Measurements from ENCODE around the gene CHRNA4. TPM values are rescaled to one million over a fixed set of nuclear protein-coding genes. Genes with fewer than 3 reads are reported as not detected.

Gene CHRNA4
- total RNA-seq, 3 donors from 2014 or later = not detected

GRCh38 chr20:63398744-63399514, 37.8 kb upstream of the CHRNA4 start:
- no peaks in the 10 kb centered on the region for H3K36me3 ChIP-seq (ENCODE audit: low read depth)
- no peaks in the 10 kb centered on the region for H3K9me3 ChIP-seq
- no peak overlapping the region for H3K4me3 ChIP-seq
- intact Hi-C loops (cut with DNase I, micrococcal nuclease) = no loop called here
- DNase-seq (no peak), ATAC-seq (no peak)
- H3K4me1 ChIP-seq (ENCODE audit: low read depth) = no peaks in the 10 kb centered on the region
- no peak for TF ChIP-seq CTCF (IDR thresholded peaks at IDR 0.05)

GRCh38 chr20:63397946-63398450, 36.8 kb upstream of the CHRNA4 start:
- Histone ChIP-seq H3K4me1 (ENCODE audit: low read depth) (no peaks in the 10 kb centered on the region), H3K4me3 (no peak overlapping the region), H3K36me3 (ENCODE audit: low read depth) (no peaks in the 10 kb centered on the region), H3K9me3 (no peaks in the 10 kb centered on the region)
- ATAC-seq = no peak
- no peak for TF ChIP-seq CTCF (IDR thresholded peaks at IDR 0.05)
- no peak for DNase-seq
- intact Hi-C loops (cut with DNase I, micrococcal nuclease) = no loop called here

GRCh38 chr20:63397155-63397843, 36.1 kb upstream of the CHRNA4 start:
- DNase-seq = no peak
- Histone ChIP-seq H3K9me3 (no peaks in the 10 kb centered on the region), H3K4me1 (ENCODE audit: low read depth) (no peaks in the 10 kb centered on the region), H3K36me3 (ENCODE audit: low read depth) (no peaks in the 10 kb centered on the region), H3K4me3 (no peak overlapping the region)
- ATAC-seq = no peak
- intact Hi-C loops (cut with DNase I, micrococcal nuclease) = no loop called here
- no peak for TF ChIP-seq CTCF (IDR thresholded peaks at IDR 0.05)

GRCh38 chr20:63396300-63396699, 35.2 kb upstream of the CHRNA4 start:
- no peaks in the 10 kb centered on the region for H3K36me3 ChIP-seq (ENCODE audit: low read depth)
- ATAC-seq = no peak
- no peaks in the 10 kb centered on the region for H3K4me1 ChIP-seq (ENCODE audit: low read depth)
- TF ChIP-seq CTCF (IDR thresholded peaks at IDR 0.05) = no peak
- intact Hi-C loops (cut with DNase I, micrococcal nuclease) = no loop called here
- H3K4me3 ChIP-seq = no peak overlapping the region
- H3K9me3 ChIP-seq = no peaks in the 10 kb centered on the region
- no peak for DNase-seq

- DNase-seq (no peak), ATAC-seq (no peak)
- intact Hi-C loops (cut with DNase I, micrococcal nuclease) = no loop called here
- no peak for TF ChIP-seq CTCF (IDR thresholded peaks at IDR 0.05)
- Histone ChIP-seq H3K36me3 (ENCODE audit: low read depth) (no peaks in the 10 kb centered on the region), H3K4me1 (ENCODE audit: low read depth) (no peaks in the 10 kb centered on the region), H3K9me3 (no peaks in the 10 kb centered on the region), H3K4me3 (no peak overlapping the region)
These were observed 34.6 kb upstream of the CHRNA4 start for GRCh38 chr20:63395723-63396122.

Measured in mucosa of descending colon (tissue), 3 donors.